OCI-LY7 (cell line): Measurements from ENCODE around the gene MACROD2. TPM values are rescaled to one million over a fixed set of nuclear protein-coding genes. Genes with fewer than 3 reads are reported as not detected.
A peak's percentile ranks its signal among the peaks of the same experiment; 100 is the strongest.

Experiments
- BruUV-seq: library from RNA; stranded (reverse); fragments of 400-500 nt; replicated peaks from 2 replicates; lab custom pipeline; 2021; lab: Mats Ljungman, UMichigan
- CTCF ChIA-PET: fragments of 300-600 bp; sonication (Branson Sonifier 250); formaldehyde crosslinking; loops from one replicate; lab custom pipeline; 2022; ENCODE audit warnings: antibody characterized with exemption; ENCODE audit not compliant: unreplicated experiment; lab: Charles Lee
- POLR2A ChIA-PET: fragments of 300-600 bp; sonication (Branson Sonifier 250); formaldehyde crosslinking; loops from one replicate; lab custom pipeline; 2022; ENCODE audit warnings: antibody characterized with exemption; lab: Charles Lee
- DNase-seq: peaks from one replicate; pipeline ENCODE4 v3.0.0-alpha.2; 2015; ENCODE audit warnings: low spot score
- H2AFZ ChIP-seq: fragments of 200-600 bp; sonication (generic), shearing (Covaris generic); 2 replicates; pipeline ENCODE4 v1.6.1; 2014; ENCODE audit warnings: mild to moderate bottlenecking, antibody characterized with exemption, low read length, moderate library complexity
- H3K27ac ChIP-seq: fragments of 200-600 bp; sonication (generic); 2 replicates; pipeline ENCODE4 v1.5.1; 2014; ENCODE audit warnings: mixed run types, low read depth, mild to moderate bottlenecking, moderate library complexity, low read length, inconsistent platforms; ENCODE audit not compliant: poor library complexity, severe bottlenecking
- H3K36me3 ChIP-seq: fragments of 200-600 bp; sonication (generic); 2 replicates; pipeline ENCODE4 v1.6.1; 2014; ENCODE audit warnings: mild to moderate bottlenecking, antibody characterized with exemption, low read length, moderate library complexity, mixed read lengths; ENCODE audit not compliant: insufficient read depth
- H3K4me1 ChIP-seq: fragments of 200-600 bp; sonication (generic); 2 replicates; pipeline ENCODE4 v1.5.1; 2014; ENCODE audit warnings: mild to moderate bottlenecking, low read length; ENCODE audit not compliant: insufficient read depth, poor library complexity, severe bottlenecking
- H3K4me2 ChIP-seq: fragments of 200-600 bp; sonication (generic); 2 replicates; pipeline ENCODE4 v1.6.1; 2014; ENCODE audit warnings: mild to moderate bottlenecking, low read length
- H3K4me3 ChIP-seq: fragments of 200-600 bp; sonication (generic); 2 replicates; pipeline ENCODE4 v1.5.1; 2014; ENCODE audit warnings: mild to moderate bottlenecking, low read depth, low read length; ENCODE audit not compliant: poor library complexity, severe bottlenecking
- H3K79me2 ChIP-seq: fragments of 200-600 bp; sonication (generic); 2 replicates; pipeline ENCODE4 v1.6.1; 2016; ENCODE audit warnings: low read depth, mild to moderate bottlenecking, low read length, moderate library complexity, mixed read lengths; ENCODE audit not compliant: insufficient read depth
- H3K9me2 ChIP-seq: fragments of 200-600 bp; sonication (generic); 2 replicates; pipeline ENCODE4 v1.6.1; 2016; ENCODE audit warnings: mild to moderate bottlenecking, low read length, mixed read lengths; ENCODE audit not compliant: insufficient read depth
- H3K9me3 ChIP-seq: fragments of 200-600 bp; sonication (generic); 2 replicates; pipeline ENCODE4 v1.6.1; 2014; ENCODE audit warnings: mild to moderate bottlenecking, mixed run types, low read length, mixed read lengths
- H4K20me1 ChIP-seq: fragments of 200-600 bp; sonication (generic); 2 replicates; pipeline ENCODE4 v1.6.1; 2014; ENCODE audit warnings: mild to moderate bottlenecking, antibody characterized with exemption, low read length, moderate library complexity, mixed read lengths; ENCODE audit not compliant: insufficient read depth
- EZH2phosphoT487 ChIP-seq: fragments of 200-600 bp; sonication (generic); IDR thresholded peaks from 2 replicates; pipeline ENCODE4 v1.6.1; 2018; ENCODE audit warnings: low read depth, borderline replicate concordance, mild to moderate bottlenecking, mixed run types, antibody characterized with exemption, low read length, moderate library complexity, mixed read lengths
- intact Hi-C: fragments of 100-400 bp; cut with micrococcal nuclease; formaldehyde crosslinking; loops from one replicate; pipeline ENCODE4 v1.10.0; 2022; ENCODE audit not compliant: unreplicated experiment
- total RNA-seq, 2 experiments: library from RNA; depleted of rRNA in 1 of 2; stranded (reverse); fragments of >200 nt in 1 of 2; shearing (Covaris generic) in 1 of 2; gene quantifications; 2 replicates each; pipeline ENCODE4 v1.2.3, GENCODE V29; 2014 to 2022
- TF ChIP-seq, protein P1 (sequence below): fragments of 200-600 bp; sonication (generic); conservative IDR thresholded peaks from 2 replicates; pipeline ENCODE4 v1.5.1; 2014; ENCODE audit warnings: mild to moderate bottlenecking, antibody characterized with exemption, low read length, moderate library complexity, mixed read lengths

MACROD2 gene
- total RNA-seq, 2 experiments from 2014 or later = 0.09 to 4.5 TPM

DNA sequence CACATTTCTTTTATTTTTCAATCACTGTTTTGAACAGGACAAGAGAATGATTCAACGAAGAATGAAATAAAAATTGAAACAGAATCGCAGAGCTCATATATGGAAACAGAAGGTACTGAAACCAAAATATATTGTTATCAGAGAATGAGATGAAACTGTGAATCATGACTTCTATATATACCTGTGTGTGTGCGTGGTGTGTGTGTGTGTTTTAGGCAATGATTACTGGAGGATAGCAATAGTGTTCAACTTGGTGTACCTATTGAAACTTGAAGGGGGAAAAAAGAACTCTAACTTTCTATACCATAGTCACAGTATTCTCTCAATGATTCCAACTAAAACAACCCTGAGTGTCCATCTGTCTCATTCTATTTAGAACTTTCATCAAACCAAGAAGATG, 1991.4 kb downstream of the MACROD2 start:
- no peak for TF ChIP-seq EZH2phosphoT487
- TF ChIP-seq, protein P1, sequence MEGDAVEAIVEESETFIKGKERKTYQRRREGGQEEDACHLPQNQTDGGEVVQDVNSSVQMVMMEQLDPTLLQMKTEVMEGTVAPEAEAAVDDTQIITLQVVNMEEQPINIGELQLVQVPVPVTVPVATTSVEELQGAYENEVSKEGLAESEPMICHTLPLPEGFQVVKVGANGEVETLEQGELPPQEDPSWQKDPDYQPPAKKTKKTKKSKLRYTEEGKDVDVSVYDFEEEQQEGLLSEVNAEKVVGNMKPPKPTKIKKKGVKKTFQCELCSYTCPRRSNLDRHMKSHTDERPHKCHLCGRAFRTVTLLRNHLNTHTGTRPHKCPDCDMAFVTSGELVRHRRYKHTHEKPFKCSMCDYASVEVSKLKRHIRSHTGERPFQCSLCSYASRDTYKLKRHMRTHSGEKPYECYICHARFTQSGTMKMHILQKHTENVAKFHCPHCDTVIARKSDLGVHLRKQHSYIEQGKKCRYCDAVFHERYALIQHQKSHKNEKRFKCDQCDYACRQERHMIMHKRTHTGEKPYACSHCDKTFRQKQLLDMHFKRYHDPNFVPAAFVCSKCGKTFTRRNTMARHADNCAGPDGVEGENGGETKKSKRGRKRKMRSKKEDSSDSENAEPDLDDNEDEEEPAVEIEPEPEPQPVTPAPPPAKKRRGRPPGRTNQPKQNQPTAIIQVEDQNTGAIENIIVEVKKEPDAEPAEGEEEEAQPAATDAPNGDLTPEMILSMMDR = no peak
- Histone ChIP-seq H3K4me2 (no peak overlapping the region), H3K9me3 (no peaks in the 10 kb centered on the region), H3K79me2 (no peaks in the 10 kb centered on the region), H2AFZ (no peak overlapping the region), H4K20me1 (no peaks in the 10 kb centered on the region), H3K9me2 (no peaks in the 10 kb centered on the region), H3K4me3 (no peak overlapping the region), H3K27ac (no peak overlapping the region), H3K4me1 (no peaks in the 10 kb centered on the region), H3K36me3 (no peaks in the 10 kb centered on the region)
- intact Hi-C loops = loop anchor here (5.0 kb wide), 1 partner anchor 56 kb away; no protein-coding TSS in a partner anchor
- ChIA-PET POLR2A (interaction anchor here (0.6 to 1.4 kb wide), 3 partner anchors 9 to 1979 kb away, joined by 3 to 5 read pairs (median 4); no protein-coding TSS in a partner anchor), CTCF (no interaction called here)
- BruUV-seq = no TSS peak
- DNase-seq = no peak

DNA sequence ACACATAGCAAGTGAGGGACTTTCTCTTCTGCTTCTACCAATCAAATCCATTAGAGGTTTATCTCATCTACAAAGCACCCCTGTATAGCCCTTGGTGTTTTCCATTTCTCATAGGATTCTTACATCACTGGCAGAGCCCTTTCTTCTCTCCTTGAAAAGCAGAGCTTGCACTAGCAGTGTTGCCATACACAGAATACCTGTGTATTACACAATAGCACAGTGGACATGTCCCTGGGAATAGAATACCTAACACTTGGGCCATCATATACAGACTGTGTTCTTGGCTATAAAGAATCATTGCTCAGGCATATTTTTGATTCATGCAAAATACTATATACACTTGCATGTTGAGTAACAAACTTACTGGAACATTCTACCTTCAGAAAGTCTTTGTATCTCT, 1996.0 kb downstream of the MACROD2 start:
- BruUV-seq = no TSS peak
- CTCF ChIA-PET = no interaction called here

DNA sequence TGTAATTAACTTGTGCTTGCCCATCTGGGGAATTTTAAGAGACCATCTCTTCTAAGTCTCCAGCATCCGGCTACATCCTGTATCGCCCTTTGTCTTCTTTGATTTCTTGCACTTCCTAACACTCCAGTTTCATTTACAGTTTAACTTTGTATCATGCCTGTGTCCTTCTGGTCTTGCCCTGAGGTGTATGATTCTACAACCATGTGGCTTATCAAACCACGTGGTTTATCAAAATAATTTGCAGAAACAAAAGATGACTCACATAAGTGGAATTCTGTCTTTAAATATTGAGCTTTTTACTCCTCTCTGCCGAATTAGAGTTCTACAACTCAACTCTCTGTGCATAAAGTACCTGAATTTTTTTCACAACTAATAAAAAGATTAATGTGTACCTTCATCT, 1997.2 kb downstream of the MACROD2 start:
- no peak for DNase-seq
- Histone ChIP-seq H3K27ac (no peak overlapping the region), H3K4me3 (no peak overlapping the region), H3K4me1 (no peaks in the 10 kb centered on the region), H2AFZ (peak overlapping the region; percentile 64; the same call in 1 of the 2 replicates), H3K4me2 (no peak overlapping the region), H3K79me2 (no peaks in the 10 kb centered on the region), H3K9me2 (no peaks in the 10 kb centered on the region), H3K9me3 (peaks cover 11% of the 10 kb centered on the region), H4K20me1 (no peaks in the 10 kb centered on the region), H3K36me3 (no peaks in the 10 kb centered on the region)
- CTCF ChIA-PET = no interaction called here
- intact Hi-C loops = no loop called here
- POLR2A ChIA-PET = interaction anchor here (1.5 kb wide), 1 partner anchor 30 kb away, joined by 3 read pairs; no protein-coding TSS in a partner anchor
- TF ChIP-seq, protein P1 = no peak
- TF ChIP-seq EZH2phosphoT487 = no peak
- BruUV-seq = no TSS peak

More for the DNA sequence above, 1996.0 kb downstream of the MACROD2 start:
- no peak overlapping the region for H3K27ac ChIP-seq
- DNase-seq = no peak
- no peak overlapping the region for H2AFZ ChIP-seq
- H3K4me2 ChIP-seq = no peak overlapping the region
- POLR2A ChIA-PET = no interaction called here
- H3K4me3 ChIP-seq = no peak overlapping the region
- H3K9me2 ChIP-seq = no peaks in the 10 kb centered on the region
- H4K20me1 ChIP-seq = no peaks in the 10 kb centered on the region
- no peaks in the 10 kb centered on the region; the same call in 1 of the 2 replicates for H3K9me3 ChIP-seq
- intact Hi-C loops = no loop called here
- TF ChIP-seq, protein P1 = no peak
- TF ChIP-seq EZH2phosphoT487 = no peak
- no peaks in the 10 kb centered on the region for H3K36me3 ChIP-seq
- H3K79me2 ChIP-seq = no peaks in the 10 kb centered on the region
- H3K4me1 ChIP-seq = no peaks in the 10 kb centered on the region
